Natural killer cell (primary cell): ENCODE measurements around the gene MAN2B2. TPM values are rescaled to one million over a fixed set of nuclear protein-coding genes. Genes with fewer than 3 reads are reported as not detected.

Source experiments
- ATAC-seq, 3 donors: fragments of 150-1000 bp in 2 of 3; fragments of 200-7000 bp in 1 of 3; cut with Tn5 transposase; 1 replicate in 1 of 3; 2 replicates in 2 of 3; pipeline ENCODE4 v1.10.0; 2021; ENCODE audit warnings: mild to moderate bottlenecking in 2 of 3, moderate library complexity in 2 of 3
- DNase-seq, 2 donors: peaks; one replicate each; pipeline versions ENCODE4 v3.0.0 to v3.0.0-alpha.2; 2013 to 2021; ENCODE audit warnings: mixed read lengths in 1 of 2
- H3K27ac ChIP-seq: one replicate; pipeline ENCODE4 v1.5.1; 2013; ENCODE audit warnings: mild to moderate bottlenecking, low read length
- H3K27me3 ChIP-seq: one replicate; pipeline ENCODE4 v1.6.1; 2013; ENCODE audit warnings: low read length; ENCODE audit not compliant: control insufficient read depth, insufficient read depth
- H3K36me3 ChIP-seq: one replicate; pipeline ENCODE4 v1.6.1; 2013; ENCODE audit warnings: low read length; ENCODE audit not compliant: control insufficient read depth, insufficient read depth
- H3K4me1 ChIP-seq: one replicate; pipeline ENCODE4 v1.6.1; 2013; ENCODE audit warnings: low read length; ENCODE audit not compliant: control insufficient read depth, insufficient read depth
- H3K4me3 ChIP-seq: one replicate; pipeline ENCODE4 v1.5.1; 2013; ENCODE audit warnings: low read length
- H3K9me3 ChIP-seq: one replicate; pipeline ENCODE4 v1.6.1; 2013; ENCODE audit warnings: low read length; ENCODE audit not compliant: control insufficient read depth, insufficient read depth
- H3K27ac Mint-ChIP-seq, 2 donors: one replicate each; pipeline ENCODE4 v1.8.0; 2022; ENCODE audit warnings: mild to moderate bottlenecking in 2 of 2, mixed read lengths in 2 of 2, moderate library complexity in 1 of 2
- H3K27me3 Mint-ChIP-seq, 2 donors: one replicate each; pipeline ENCODE4 v1.8.0; 2022; ENCODE audit warnings: low read depth in 2 of 2, mixed read lengths in 2 of 2
- H3K36me3 Mint-ChIP-seq: one replicate; pipeline ENCODE4 v1.8.0; 2022; ENCODE audit warnings: mixed read lengths
- H3K4me1 Mint-ChIP-seq, 2 donors: one replicate each; pipeline ENCODE4 v1.8.0; 2022; ENCODE audit warnings: mixed read lengths in 2 of 2
- H3K4me3 Mint-ChIP-seq: one replicate; pipeline ENCODE4 v1.8.0; 2022; ENCODE audit warnings: mild to moderate bottlenecking, moderate library complexity, mixed read lengths
- H3K9me3 Mint-ChIP-seq, 2 donors: one replicate each; pipeline ENCODE4 v1.8.0; 2022; ENCODE audit warnings: mixed read lengths in 2 of 2
- CTCF ChIP-seq: fragments of 200-600 bp; IDR thresholded peaks from one replicate; pipeline ENCODE4 v1.8.0; 2022; ENCODE audit warnings: antibody characterized with exemption
- WGBS: methylation state at CpG from one replicate; pipeline ENCODE4 v1.1.7; 2013; ENCODE audit warnings: missing lambda C conversion rate; ENCODE audit not compliant: insufficient coverage; 5-methylcytosine and 5-hydroxymethylcytosine counted together
- intact Hi-C: fragments of 100-400 bp; cut with micrococcal nuclease; formaldehyde crosslinking; loops from one replicate; pipeline ENCODE4 v1.14.2; 2022
- total RNA-seq, 4 donors: library from RNA; stranded (reverse); fragments of 120-200 nt in 1 of 4; gene quantifications; one replicate each; pipeline versions ENCODE4 v1.2.3 to v1.2.4, GENCODE V29; 2013 to 2022

MAN2B2 gene
- total RNA-seq, 3 donors from 2014 or later (not counting 1 experiment from before 2014, with no cell fraction given) = 34.5 to 47.8 (median 39.0) TPM

GRCh38 chr4:6605605-6606004 is 30.6 kb downstream of the MAN2B2 start:
- ATAC-seq = no peak
- no peaks in the 10 kb centered on the region for H3K27me3 Mint-ChIP-seq
- peaks cover 10% of the 10 kb centered on the region for H3K36me3 Mint-ChIP-seq
- 100% methylated on average over 2 of the region's 2 CpGs for WGBS
- no peak overlapping the region for H3K27ac Mint-ChIP-seq
- no peak for DNase-seq
- TF ChIP-seq CTCF = no peak
- Histone ChIP-seq H3K36me3 (peaks cover 59% of the 10 kb centered on the region), H3K4me1 (peaks cover 11% of the 10 kb centered on the region), H3K27me3 (no peaks in the 10 kb centered on the region), H3K9me3 (peaks cover 8% of the 10 kb centered on the region), H3K4me3 (no peak overlapping the region), H3K27ac (no peak overlapping the region)
- intact Hi-C loops = no loop called here
- peaks cover 2 to 5% of the 10 kb centered on the region in 2 donors for H3K9me3 Mint-ChIP-seq
- H3K4me1 Mint-ChIP-seq = peaks cover 13 to 22% of the 10 kb centered on the region in 2 donors
- no peak overlapping the region for H3K4me3 Mint-ChIP-seq

DNA sequence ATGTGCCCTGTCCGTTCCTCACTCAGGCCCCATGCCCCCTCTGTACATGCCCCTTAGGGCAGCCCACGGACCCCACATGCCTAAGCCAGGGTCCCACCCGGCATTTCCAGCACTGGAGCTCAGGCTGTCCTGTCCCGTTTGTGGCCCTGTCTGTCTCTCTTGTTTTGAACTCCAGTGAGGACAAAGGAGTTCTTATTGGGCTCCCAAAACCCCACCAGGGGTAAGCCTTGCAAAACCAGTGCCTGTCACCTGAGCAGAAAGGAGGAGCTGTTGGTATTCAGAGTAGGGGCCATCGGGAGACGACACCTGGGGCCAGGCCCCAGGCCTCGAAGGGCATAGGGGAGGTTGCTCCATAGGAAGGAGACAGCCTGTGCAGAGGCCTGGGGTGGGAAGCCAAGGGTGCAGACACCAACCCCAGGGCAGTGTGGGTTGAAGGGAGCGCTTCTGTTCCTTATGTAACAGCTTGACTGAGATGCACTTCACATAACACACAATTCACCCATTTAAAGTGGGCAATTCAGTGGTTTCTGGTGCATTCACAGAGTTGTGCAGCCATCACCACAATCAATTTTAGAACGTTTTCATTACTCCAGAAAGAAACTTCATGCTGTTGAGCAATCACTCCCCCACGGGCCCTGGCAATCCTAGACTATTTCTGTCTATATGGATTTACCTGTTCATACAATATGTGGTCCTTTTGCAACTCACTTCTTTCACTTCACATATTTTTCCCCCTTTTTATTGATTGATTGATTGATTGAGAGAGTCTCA is 31.7 kb downstream of the MAN2B2 start:
- 93% methylated on average over 10 of the region's 10 CpGs for WGBS
- peaks cover 11% of the 10 kb centered on the region for H3K4me1 ChIP-seq
- DNase-seq (no peak), ATAC-seq (no peak)
- no peak for TF ChIP-seq CTCF
- intact Hi-C loops = no loop called here
- Mint-ChIP-seq H3K4me1 (peaks cover 13 to 22% of the 10 kb centered on the region in 2 donors), H3K9me3 (peaks cover 2 to 5% of the 10 kb centered on the region in 2 donors), H3K36me3 (peaks cover 10% of the 10 kb centered on the region), H3K4me3 (no peak overlapping the region), H3K27ac (no peak overlapping the region), H3K27me3 (no peaks in the 10 kb centered on the region)
- H3K27me3 ChIP-seq = no peaks in the 10 kb centered on the region
- no peak overlapping the region for H3K4me3 ChIP-seq
- H3K27ac ChIP-seq = no peak overlapping the region
- peaks cover 8% of the 10 kb centered on the region for H3K9me3 ChIP-seq
- H3K36me3 ChIP-seq = peaks cover 62% of the 10 kb centered on the region

DNA sequence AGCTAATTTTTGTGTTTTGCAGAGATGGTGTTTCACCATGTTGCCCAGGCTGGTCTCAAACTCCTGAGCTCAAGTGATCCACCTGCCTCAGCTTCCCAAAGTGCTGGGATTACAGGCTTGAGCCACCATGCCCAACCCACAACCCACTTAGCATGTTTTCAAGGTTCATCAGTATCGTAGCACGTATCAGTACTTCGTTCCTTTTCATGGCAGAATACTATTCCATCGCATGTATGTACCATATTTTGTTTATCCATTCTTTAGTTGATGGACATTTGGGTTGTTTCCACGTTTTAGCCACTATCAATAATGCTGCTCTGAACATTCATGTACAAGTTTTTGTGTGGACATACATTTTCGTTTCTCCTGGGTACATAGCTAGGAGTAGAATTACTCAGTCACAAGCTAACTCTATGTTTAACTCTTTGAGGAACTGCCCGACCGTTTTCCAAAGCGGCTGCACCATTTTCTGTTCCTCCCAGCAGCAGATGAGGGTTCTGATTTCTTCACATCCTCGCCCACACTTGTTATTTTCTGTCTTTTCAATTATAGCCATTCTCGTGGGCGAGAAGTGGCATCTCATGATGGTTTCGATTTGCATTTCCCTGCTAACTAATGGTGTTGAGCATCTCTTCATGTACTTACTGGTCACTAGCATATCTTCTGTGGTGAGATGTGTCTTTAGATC is 32.5 kb downstream of the MAN2B2 start:
- TF ChIP-seq CTCF = no peak

More for the DNA sequence above, 32.5 kb downstream of the MAN2B2 start:
- Histone ChIP-seq H3K4me1 (peaks cover 11% of the 10 kb centered on the region), H3K27me3 (no peaks in the 10 kb centered on the region), H3K36me3 (peaks cover 64% of the 10 kb centered on the region), H3K4me3 (no peak overlapping the region), H3K27ac (no peak overlapping the region), H3K9me3 (peaks cover 8% of the 10 kb centered on the region)
- 91% methylated on average over 13 of the region's 13 CpGs for WGBS
- intact Hi-C loops = no loop called here
- DNase-seq (no peak), ATAC-seq (no peak)
- Mint-ChIP-seq H3K9me3 (peaks cover 2 to 5% of the 10 kb centered on the region in 2 donors), H3K4me1 (peaks cover 13 to 22% of the 10 kb centered on the region in 2 donors), H3K27ac (no peak overlapping the region), H3K36me3 (peaks cover 10% of the 10 kb centered on the region), H3K27me3 (no peaks in the 10 kb centered on the region), H3K4me3 (no peak overlapping the region)
